ENCODE data around the gene DOCK9. TPM values are rescaled to one million over a fixed set of nuclear protein-coding genes. Genes with fewer than 3 reads are reported as not detected.

DOCK9 gene
- total RNA-seq, 1 experiment from 2014 or later, result 36.6 TPM

DNA sequence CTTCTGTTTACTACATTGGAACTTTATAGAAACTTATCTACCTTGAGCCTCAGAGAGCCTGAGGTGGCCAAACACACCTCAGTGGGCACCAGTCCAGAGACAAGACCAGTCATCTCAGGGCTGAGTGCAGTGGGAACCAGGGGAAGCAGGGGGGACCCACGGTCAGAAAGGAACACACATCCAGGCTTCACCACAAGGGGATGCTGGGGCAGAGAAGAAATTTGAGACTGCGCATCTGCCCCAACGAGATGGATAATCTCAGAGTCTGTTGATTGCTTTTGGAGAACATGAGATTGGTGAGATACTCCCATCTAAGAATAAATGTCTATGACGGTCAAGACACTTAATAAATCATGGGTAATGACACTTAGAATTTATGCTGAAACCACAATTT, 98.7 kb downstream of the DOCK9 start (continued):
- TF ChIP-seq, protein P1, sequence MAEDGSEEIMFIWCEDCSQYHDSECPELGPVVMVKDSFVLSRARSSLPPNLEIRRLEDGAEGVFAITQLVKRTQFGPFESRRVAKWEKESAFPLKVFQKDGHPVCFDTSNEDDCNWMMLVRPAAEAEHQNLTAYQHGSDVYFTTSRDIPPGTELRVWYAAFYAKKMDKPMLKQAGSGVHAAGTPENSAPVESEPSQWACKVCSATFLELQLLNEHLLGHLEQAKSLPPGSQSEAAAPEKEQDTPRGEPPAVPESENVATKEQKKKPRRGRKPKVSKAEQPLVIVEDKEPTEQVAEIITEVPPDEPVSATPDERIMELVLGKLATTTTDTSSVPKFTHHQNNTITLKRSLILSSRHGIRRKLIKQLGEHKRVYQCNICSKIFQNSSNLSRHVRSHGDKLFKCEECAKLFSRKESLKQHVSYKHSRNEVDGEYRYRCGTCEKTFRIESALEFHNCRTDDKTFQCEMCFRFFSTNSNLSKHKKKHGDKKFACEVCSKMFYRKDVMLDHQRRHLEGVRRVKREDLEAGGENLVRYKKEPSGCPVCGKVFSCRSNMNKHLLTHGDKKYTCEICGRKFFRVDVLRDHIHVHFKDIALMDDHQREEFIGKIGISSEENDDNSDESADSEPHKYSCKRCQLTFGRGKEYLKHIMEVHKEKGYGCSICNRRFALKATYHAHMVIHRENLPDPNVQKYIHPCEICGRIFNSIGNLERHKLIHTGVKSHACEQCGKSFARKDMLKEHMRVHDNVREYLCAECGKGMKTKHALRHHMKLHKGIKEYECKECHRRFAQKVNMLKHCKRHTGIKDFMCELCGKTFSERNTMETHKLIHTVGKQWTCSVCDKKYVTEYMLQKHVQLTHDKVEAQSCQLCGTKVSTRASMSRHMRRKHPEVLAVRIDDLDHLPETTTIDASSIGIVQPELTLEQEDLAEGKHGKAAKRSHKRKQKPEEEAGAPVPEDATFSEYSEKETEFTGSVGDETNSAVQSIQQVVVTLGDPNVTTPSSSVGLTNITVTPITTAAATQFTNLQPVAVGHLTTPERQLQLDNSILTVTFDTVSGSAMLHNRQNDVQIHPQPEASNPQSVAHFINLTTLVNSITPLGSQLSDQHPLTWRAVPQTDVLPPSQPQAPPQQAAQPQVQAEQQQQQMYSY (CRISPR knock-in tag; IDR thresholded peaks at IDR 0.05), result no peak
- TF ChIP-seq, protein P2, sequence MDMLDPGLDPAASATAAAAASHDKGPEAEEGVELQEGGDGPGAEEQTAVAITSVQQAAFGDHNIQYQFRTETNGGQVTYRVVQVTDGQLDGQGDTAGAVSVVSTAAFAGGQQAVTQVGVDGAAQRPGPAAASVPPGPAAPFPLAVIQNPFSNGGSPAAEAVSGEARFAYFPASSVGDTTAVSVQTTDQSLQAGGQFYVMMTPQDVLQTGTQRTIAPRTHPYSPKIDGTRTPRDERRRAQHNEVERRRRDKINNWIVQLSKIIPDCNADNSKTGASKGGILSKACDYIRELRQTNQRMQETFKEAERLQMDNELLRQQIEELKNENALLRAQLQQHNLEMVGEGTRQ (CRISPR knock-in tag; IDR thresholded peaks at IDR 0.05), result no peak
- TF ChIP-seq JUN (CRISPR knock-in tag; IDR thresholded peaks at IDR 0.05), result no peak
- TF ChIP-seq TEAD4 (CRISPR knock-in tag; IDR thresholded peaks at IDR 0.05), result no peak
- no peak for TF ChIP-seq ETV6 (CRISPR knock-in tag; IDR thresholded peaks at IDR 0.05)
- no peak for TF ChIP-seq ZNF121 (CRISPR knock-in tag; IDR thresholded peaks at IDR 0.05)
- TF ChIP-seq, protein P3, sequence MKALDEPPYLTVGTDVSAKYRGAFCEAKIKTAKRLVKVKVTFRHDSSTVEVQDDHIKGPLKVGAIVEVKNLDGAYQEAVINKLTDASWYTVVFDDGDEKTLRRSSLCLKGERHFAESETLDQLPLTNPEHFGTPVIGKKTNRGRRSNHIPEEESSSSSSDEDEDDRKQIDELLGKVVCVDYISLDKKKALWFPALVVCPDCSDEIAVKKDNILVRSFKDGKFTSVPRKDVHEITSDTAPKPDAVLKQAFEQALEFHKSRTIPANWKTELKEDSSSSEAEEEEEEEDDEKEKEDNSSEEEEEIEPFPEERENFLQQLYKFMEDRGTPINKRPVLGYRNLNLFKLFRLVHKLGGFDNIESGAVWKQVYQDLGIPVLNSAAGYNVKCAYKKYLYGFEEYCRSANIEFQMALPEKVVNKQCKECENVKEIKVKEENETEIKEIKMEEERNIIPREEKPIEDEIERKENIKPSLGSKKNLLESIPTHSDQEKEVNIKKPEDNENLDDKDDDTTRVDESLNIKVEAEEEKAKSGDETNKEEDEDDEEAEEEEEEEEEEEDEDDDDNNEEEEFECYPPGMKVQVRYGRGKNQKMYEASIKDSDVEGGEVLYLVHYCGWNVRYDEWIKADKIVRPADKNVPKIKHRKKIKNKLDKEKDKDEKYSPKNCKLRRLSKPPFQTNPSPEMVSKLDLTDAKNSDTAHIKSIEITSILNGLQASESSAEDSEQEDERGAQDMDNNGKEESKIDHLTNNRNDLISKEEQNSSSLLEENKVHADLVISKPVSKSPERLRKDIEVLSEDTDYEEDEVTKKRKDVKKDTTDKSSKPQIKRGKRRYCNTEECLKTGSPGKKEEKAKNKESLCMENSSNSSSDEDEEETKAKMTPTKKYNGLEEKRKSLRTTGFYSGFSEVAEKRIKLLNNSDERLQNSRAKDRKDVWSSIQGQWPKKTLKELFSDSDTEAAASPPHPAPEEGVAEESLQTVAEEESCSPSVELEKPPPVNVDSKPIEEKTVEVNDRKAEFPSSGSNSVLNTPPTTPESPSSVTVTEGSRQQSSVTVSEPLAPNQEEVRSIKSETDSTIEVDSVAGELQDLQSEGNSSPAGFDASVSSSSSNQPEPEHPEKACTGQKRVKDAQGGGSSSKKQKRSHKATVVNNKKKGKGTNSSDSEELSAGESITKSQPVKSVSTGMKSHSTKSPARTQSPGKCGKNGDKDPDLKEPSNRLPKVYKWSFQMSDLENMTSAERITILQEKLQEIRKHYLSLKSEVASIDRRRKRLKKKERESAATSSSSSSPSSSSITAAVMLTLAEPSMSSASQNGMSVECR (CRISPR knock-in tag; IDR thresholded peaks at IDR 0.05; ENCODE audit: borderline replicate concordance), result no peak

DNA sequence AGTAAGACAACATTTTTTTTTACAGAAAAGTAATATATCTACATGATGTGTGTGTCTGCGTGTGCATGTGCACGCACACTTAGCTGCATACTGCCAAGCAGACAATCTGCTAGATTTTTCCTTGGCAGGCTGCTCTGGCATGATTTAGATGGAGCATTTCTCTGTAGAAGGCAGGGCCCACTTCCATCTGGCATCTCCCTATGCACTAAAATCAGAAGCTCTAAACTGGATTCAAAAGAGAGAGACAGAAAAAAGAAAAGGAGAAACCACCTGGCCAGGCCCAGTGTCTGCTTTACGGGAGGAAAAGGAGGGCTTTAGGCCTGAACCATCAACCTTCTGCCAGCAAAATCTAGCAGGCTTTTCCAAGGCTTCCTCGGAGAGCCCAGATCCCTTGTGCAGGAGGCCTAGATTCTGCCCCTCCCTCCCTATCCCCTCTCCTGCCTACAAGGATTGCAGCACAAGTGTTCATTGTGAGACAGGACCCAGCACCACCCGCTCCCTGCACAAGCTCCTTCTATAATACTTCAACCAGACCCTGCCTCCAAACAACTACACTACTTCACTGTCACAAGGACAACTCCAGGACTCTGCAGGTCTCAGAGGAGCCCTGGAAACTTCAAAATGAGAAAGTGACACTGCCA, 99.3 kb downstream of the DOCK9 start:
- ATAC-seq (no peak), DNase-seq (ENCODE audit: low spot score) (no peak)
- Mint-ChIP-seq H3K36me3 (peaks cover 26% of the 10 kb centered on the region), H3K27me3 (ENCODE audit: low read depth) (no peaks in the 10 kb centered on the region), H3K4me1 (peaks cover 34% of the 10 kb centered on the region), H3K9me3 (peaks cover 15% of the 10 kb centered on the region), H3K27ac (no peak overlapping the region), H3K4me3 (no peak overlapping the region)
- ChIA-PET CTCF (no interaction called here), POLR2A (no interaction called here)
- TF ChIP-seq, protein P4, sequence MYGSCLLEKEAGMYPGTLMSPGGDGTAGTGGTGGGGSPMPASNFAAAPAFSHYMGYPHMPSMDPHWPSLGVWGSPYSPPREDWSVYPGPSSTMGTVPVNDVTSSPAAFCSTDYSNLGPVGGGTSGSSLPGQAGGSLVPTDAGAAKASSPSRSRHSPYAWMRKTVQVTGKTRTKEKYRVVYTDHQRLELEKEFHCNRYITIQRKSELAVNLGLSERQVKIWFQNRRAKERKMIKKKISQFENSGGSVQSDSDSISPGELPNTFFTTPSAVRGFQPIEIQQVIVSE (CRISPR knock-in tag; IDR thresholded peaks at IDR 0.05; ENCODE audit: borderline replicate concordance), result no peak
- TF ChIP-seq, protein P5, sequence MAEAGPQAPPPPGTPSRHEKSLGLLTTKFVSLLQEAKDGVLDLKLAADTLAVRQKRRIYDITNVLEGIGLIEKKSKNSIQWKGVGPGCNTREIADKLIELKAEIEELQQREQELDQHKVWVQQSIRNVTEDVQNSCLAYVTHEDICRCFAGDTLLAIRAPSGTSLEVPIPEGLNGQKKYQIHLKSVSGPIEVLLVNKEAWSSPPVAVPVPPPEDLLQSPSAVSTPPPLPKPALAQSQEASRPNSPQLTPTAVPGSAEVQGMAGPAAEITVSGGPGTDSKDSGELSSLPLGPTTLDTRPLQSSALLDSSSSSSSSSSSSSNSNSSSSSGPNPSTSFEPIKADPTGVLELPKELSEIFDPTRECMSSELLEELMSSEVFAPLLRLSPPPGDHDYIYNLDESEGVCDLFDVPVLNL (CRISPR knock-in tag; IDR thresholded peaks at IDR 0.05; ENCODE audit: borderline replicate concordance, low read depth), result no peak
- TF ChIP-seq ZNF423 (CRISPR knock-in tag; IDR thresholded peaks at IDR 0.05) (no peak), ELF4 (CRISPR knock-in tag; IDR thresholded peaks at IDR 0.05; ENCODE audit: low read depth) (no peak), ZNF396 (CRISPR knock-in tag; IDR thresholded peaks at IDR 0.05; ENCODE audit: borderline replicate concordance) (no peak), RELA (CRISPR knock-in tag; IDR thresholded peaks at IDR 0.05; ENCODE audit: borderline replicate concordance) (no peak), GABPB1 (CRISPR knock-in tag; IDR thresholded peaks at IDR 0.05) (no peak), NR1H2 (CRISPR knock-in tag; IDR thresholded peaks at IDR 0.05) (no peak)
- TF ChIP-seq, protein P1 (CRISPR knock-in tag; IDR thresholded peaks at IDR 0.05), result no peak
- TF ChIP-seq, protein P6, sequence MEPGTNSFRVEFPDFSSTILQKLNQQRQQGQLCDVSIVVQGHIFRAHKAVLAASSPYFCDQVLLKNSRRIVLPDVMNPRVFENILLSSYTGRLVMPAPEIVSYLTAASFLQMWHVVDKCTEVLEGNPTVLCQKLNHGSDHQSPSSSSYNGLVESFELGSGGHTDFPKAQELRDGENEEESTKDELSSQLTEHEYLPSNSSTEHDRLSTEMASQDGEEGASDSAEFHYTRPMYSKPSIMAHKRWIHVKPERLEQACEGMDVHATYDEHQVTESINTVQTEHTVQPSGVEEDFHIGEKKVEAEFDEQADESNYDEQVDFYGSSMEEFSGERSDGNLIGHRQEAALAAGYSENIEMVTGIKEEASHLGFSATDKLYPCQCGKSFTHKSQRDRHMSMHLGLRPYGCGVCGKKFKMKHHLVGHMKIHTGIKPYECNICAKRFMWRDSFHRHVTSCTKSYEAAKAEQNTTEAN (CRISPR knock-in tag; IDR thresholded peaks at IDR 0.05), result no peak

Measured in WTC11 (cell line).